C4-2B (cell line): Measurements from ENCODE around the gene SPECC1L.

Experiments
- ZFX ChIP-seq: fragments of 450-650 bp; IDR thresholded peaks from 2 replicates; pipeline ENCODE4 v1.6.1; 2017
- TF ChIP-seq, protein P1 (sequence below): fragments of 450-650 bp; conservative IDR thresholded peaks from 2 replicates; pipeline ENCODE4 v1.5.1; 2017; ENCODE audit warnings: mild to moderate bottlenecking

DNA sequence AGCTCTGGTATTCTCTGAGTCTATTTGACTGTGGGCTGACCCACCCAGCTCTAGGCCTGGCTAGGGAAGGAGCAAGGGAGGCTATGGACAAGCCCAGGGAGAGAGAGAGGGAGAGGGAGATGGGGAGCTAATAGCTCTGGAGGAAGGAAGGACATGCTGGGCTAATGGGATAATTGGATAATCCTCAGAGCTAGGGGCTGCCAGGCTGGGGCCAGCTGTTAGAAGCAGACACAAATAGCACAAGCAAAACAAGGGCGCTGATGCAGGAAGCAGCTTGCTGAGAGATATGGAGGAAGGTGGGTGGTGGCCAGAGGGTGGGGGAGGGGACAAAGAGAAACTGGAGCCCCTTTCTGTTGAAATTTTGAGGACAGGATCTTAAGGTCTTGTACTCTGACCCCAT lies 180.0 kb downstream of the SPECC1L start:
- TF ChIP-seq, protein P1, sequence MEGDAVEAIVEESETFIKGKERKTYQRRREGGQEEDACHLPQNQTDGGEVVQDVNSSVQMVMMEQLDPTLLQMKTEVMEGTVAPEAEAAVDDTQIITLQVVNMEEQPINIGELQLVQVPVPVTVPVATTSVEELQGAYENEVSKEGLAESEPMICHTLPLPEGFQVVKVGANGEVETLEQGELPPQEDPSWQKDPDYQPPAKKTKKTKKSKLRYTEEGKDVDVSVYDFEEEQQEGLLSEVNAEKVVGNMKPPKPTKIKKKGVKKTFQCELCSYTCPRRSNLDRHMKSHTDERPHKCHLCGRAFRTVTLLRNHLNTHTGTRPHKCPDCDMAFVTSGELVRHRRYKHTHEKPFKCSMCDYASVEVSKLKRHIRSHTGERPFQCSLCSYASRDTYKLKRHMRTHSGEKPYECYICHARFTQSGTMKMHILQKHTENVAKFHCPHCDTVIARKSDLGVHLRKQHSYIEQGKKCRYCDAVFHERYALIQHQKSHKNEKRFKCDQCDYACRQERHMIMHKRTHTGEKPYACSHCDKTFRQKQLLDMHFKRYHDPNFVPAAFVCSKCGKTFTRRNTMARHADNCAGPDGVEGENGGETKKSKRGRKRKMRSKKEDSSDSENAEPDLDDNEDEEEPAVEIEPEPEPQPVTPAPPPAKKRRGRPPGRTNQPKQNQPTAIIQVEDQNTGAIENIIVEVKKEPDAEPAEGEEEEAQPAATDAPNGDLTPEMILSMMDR: no peak
- TF ChIP-seq ZFX: no peak
